Esophagus muscularis mucosa (tissue), 3 donors: ENCODE data around the gene TRAK1.

Experiments
- CTCF ChIP-seq, 3 experiments: fragments of 200-600 bp in 2 of 3; fragments of 450-650 bp in 1 of 3; sonication (generic) in 2 of 3; IDR thresholded peaks; one replicate each; pipeline ENCODE4 v1.5.1; 2017 to 2019; ENCODE audit warnings: antibody characterized with exemption in 3 of 3, mild to moderate bottlenecking in 2 of 3, moderate library complexity in 1 of 3
- POLR2A ChIP-seq: fragments of 450-650 bp; IDR thresholded peaks from one replicate; pipeline ENCODE4 v1.6.1; 2017; ENCODE audit warnings: antibody characterized with exemption, moderate library complexity, mild to moderate bottlenecking, low read depth

DNA sequence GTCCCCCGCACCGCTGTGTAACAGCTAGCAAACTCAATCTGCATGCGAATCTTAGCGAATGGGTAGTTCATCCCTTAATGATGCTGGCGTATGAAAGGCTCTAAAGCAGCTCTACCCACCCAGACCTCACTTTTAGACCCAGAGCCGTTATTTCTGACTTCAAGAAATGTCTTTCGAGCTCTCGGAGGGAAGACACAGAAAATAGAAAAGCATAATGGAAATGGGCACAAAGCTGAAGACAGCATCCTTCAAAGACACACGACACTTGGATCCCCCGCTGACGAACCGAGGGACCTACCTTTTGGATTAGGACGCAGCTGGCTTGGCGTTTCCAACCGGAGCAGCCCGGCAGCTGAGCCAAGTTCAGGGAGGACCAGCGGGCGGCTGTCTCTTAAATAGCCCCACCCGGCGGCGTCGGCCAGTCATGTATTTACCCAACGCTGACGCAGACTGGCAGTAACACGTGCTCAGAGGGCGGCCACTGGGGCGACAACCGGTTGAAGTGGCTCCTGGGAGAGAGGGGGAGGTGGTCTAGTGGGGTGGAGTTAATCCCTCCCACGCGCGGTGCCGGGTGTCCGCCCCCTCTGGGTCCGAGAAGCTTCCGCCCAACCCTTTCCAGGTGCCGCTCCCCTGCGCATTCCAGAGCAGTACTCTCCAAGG is 173.4 kb downstream of the TRAK1 start:
- no peak for TF ChIP-seq CTCF (IDR thresholded peaks at IDR 0.05)
- no peak for TF ChIP-seq POLR2A
